GM12878 (cell line): ENCODE data around the gene ACTL6B. TPM values are rescaled to one million over a fixed set of nuclear protein-coding genes. Genes with fewer than 3 reads are reported as not detected.
A peak's percentile ranks its signal among the peaks of the same experiment; 100 is the strongest.

ENCODE experiments used
- ATAC-seq: fragments of 200-7000 bp; cut with Tn5 transposase; 3 replicates; pipeline ENCODE4 v1.9.1; 2020; ENCODE audit warnings: mild to moderate bottlenecking, moderate library complexity
- BruUV-seq: library from RNA; stranded (reverse); fragments of 400-500 nt; replicated peaks from 2 replicates; lab custom pipeline; 2021; lab: Mats Ljungman, UMichigan
- CTCF ChIA-PET: fragments of 300-600 bp; sonication (Branson Sonifier 250); formaldehyde crosslinking; extraction: SDS; loops from one replicate; lab custom pipeline; 2021; ENCODE audit warnings: inconsistent platforms; lab: Yijun Ruan, JAX
- POLR2A ChIA-PET: fragments of 350-600 bp; formaldehyde crosslinking; extraction: SDS; loops from one replicate; lab custom pipeline; 2021; ENCODE audit warnings: inconsistent platforms; lab: Charles Lee
- RAD21 ChIA-PET: fragments of 300-600 bp; sonication (Branson Sonifier 250); formaldehyde crosslinking; loops from one replicate; lab custom pipeline; 2023; ENCODE audit warnings: antibody characterized with exemption; ENCODE audit not compliant: unreplicated experiment; lab: Charles Lee
- SMC1A ChIA-PET: fragments of 300-600 bp; sonication (Branson Sonifier 250); formaldehyde crosslinking; loops from one replicate; lab custom pipeline; 2023; ENCODE audit not compliant: unreplicated experiment, uncharacterized antibody; lab: Charles Lee
- DNase-seq: peaks from one replicate; pipeline ENCODE4 v3.0.0-alpha.2; 2011; ENCODE audit warnings: low read depth, low spot score
- FAIRE-seq: peaks from 3 replicates; lab custom pipeline; 2011; peaks lifted over from hg19 to GRCh38; lab: Jason Lieb, UNC
- H2AFZ ChIP-seq: 2 replicates; pipeline ENCODE4 v1.6.0; 2011; ENCODE audit warnings: low read depth, low read length, control low read depth; ENCODE audit not compliant: control insufficient read depth
- H3K27ac ChIP-seq: 2 replicates; pipeline ENCODE4 v1.5.1; 2011; ENCODE audit warnings: control low read depth; ENCODE audit not compliant: control insufficient read depth, insufficient read depth
- H3K27me3 ChIP-seq, 2 experiments: replicated peaks in 1 of 2; 2 replicates each; pipeline versions ENCODE4 v1.6.0 to v1.6.1; 2011; ENCODE audit warnings: low read length in 1 of 2; ENCODE audit not compliant: control insufficient read depth in 2 of 2, insufficient read depth in 2 of 2
- H3K36me3 ChIP-seq, 2 experiments: 2 replicates each; pipeline ENCODE4 v1.5.1; 2011; ENCODE audit warnings: low read length in 1 of 2; ENCODE audit not compliant: control insufficient read depth in 2 of 2, insufficient read depth in 2 of 2
- H3K4me1 ChIP-seq: 2 replicates; pipeline ENCODE4 v1.6.1; 2011; ENCODE audit warnings: mild to moderate bottlenecking, low read length, moderate library complexity, mixed read lengths; ENCODE audit not compliant: control insufficient read depth, insufficient read depth
- H3K4me2 ChIP-seq: 2 replicates; pipeline ENCODE4 v1.6.0; 2011; ENCODE audit warnings: control low read depth; ENCODE audit not compliant: control insufficient read depth, insufficient read depth
- H3K4me3 ChIP-seq: fragments of 200-600 bp; sonication (generic); 2 replicates; pipeline ENCODE4 v1.5.1; 2016
- H3K79me2 ChIP-seq: 2 replicates; pipeline ENCODE4 v1.6.0; 2011; ENCODE audit warnings: low read length; ENCODE audit not compliant: control insufficient read depth, insufficient read depth
- H3K9ac ChIP-seq: 2 replicates; pipeline ENCODE4 v1.8.0; 2011; ENCODE audit warnings: low read length, control low read depth, mixed read lengths; ENCODE audit not compliant: control insufficient read depth, insufficient read depth
- H3K9me3 ChIP-seq: replicated peaks from 3 replicates; pipeline ENCODE4 v1.5.1; 2011; ENCODE audit warnings: mild to moderate bottlenecking, low read length; ENCODE audit not compliant: control insufficient read depth, insufficient read depth
- H4K20me1 ChIP-seq: 2 replicates; pipeline ENCODE4 v1.6.0; 2011; ENCODE audit not compliant: control insufficient read depth, insufficient read depth
- CHD1 ChIP-seq: IDR thresholded peaks from 2 replicates; pipeline ENCODE4 v1.6.1; 2012; ENCODE audit warnings: low read depth, low read length, improper control_type of control experiment
- DPF2 ChIP-seq: fragments of 450-650 bp; IDR thresholded peaks from 2 replicates; pipeline ENCODE4 v1.6.1; 2017; ENCODE audit warnings: mild to moderate bottlenecking
- ELK1 ChIP-seq: IDR thresholded peaks from 2 replicates; pipeline ENCODE4 v1.6.1; 2012; ENCODE audit warnings: low read depth, low read length, improper control_type of control experiment
- HDAC6 ChIP-seq: fragments of 200-600 bp; sonication (generic); IDR thresholded peaks from one replicate; pipeline ENCODE4 v1.8.0; 2017; ENCODE audit warnings: antibody characterized with exemption; ENCODE audit not compliant: unreplicated experiment
- KAT2A ChIP-seq: conservative IDR thresholded peaks from 2 replicates; pipeline ENCODE4 v1.6.1; 2011; ENCODE audit warnings: low read depth, low read length; ENCODE audit not compliant: control insufficient read depth
- NFIC ChIP-seq: IDR thresholded peaks from 2 replicates; pipeline ENCODE4 v1.6.1; 2012; ENCODE audit warnings: low read depth, mild to moderate bottlenecking, inconsistent platforms, low read length, moderate library complexity
- NRF1 ChIP-seq: conservative IDR thresholded peaks from 2 replicates; pipeline ENCODE4 v1.6.1; 2011; ENCODE audit warnings: mild to moderate bottlenecking, low read depth, low read length, improper control_type of control experiment
- PBX3 ChIP-seq: IDR thresholded peaks from 2 replicates; pipeline ENCODE4 v1.6.1; 2011; ENCODE audit warnings: mild to moderate bottlenecking, low read depth, low read length, moderate library complexity; ENCODE audit not compliant: insufficient replicate concordance
- SPI1 ChIP-seq: IDR thresholded peaks from 2 replicates; pipeline ENCODE4 v1.6.1; 2011; ENCODE audit warnings: low read depth, mild to moderate bottlenecking, low read length, moderate library complexity, borderline replicate concordance; ENCODE audit not compliant: insufficient read depth
- TARDBP ChIP-seq: IDR thresholded peaks from 2 replicates; pipeline ENCODE4 v1.6.1; 2016; ENCODE audit warnings: borderline replicate concordance
- TBL1XR1 ChIP-seq: IDR thresholded peaks from 2 replicates; pipeline ENCODE4 v1.6.1; 2012; ENCODE audit warnings: low read depth, low read length, improper control_type of control experiment
- TCF3 ChIP-seq: IDR thresholded peaks from 2 replicates; pipeline ENCODE4 v1.6.1; 2012; ENCODE audit warnings: low read depth, mild to moderate bottlenecking, low read length, borderline replicate concordance; ENCODE audit not compliant: insufficient read depth
- WGBS: methylation state at CpG from one replicate; pipeline ENCODE4 v1.1.6; 2016; ENCODE audit warnings: low lambda C conversion rate; ENCODE audit not compliant: insufficient replicate concordance, insufficient coverage; ENCODE audit errors: missing lambda C conversion rate; 5-methylcytosine and 5-hydroxymethylcytosine counted together
- in situ Hi-C: fragments of 300-500 bp; cut with MboI; formaldehyde crosslinking; loops from 9 replicates; pipeline ENCODE4 v1.14.3; 2018; ENCODE audit warnings: mixed read lengths
- intact Hi-C: fragments of 100-400 bp; cut with micrococcal nuclease; formaldehyde crosslinking; loops from one replicate; pipeline ENCODE4 v1.14.2; 2022; ENCODE audit not compliant: unreplicated experiment
- polyA plus RNA-seq, 11 experiments: library from polyadenylated mRNA; depleted of rRNA in 4 of 11; unstranded in 6 of 11; stranded (reverse) in 5 of 11; fragments of >200 nt; fragmentation: Nextera tagmentation in 4 of 11; fragmentation: Illumina TruSeq in 1 of 11; extraction: Ambion mirVana in 4 of 11; extraction: Trizol in 1 of 11; gene quantifications; 1 replicate in 1 of 11; 2 replicates in 10 of 11; pipeline versions ENCODE4 v1.2.1 to v1.2.3, GENCODE V29; 2011 to 2016; ENCODE audit warnings: inconsistent platforms in 2 of 11, missing spikeins in 2 of 11, low read depth in 1 of 11
- total RNA-seq, 4 experiments: library from RNA; depleted of rRNA in 3 of 4; stranded (reverse); fragments of >200 nt in 3 of 4; fragmentation: Illumina TruSeq in 1 of 4; extraction: Trizol in 1 of 4; gene quantifications; 2 replicates each; pipeline versions ENCODE4 v1.2.1 to v1.2.3, GENCODE V29; 2013 to 2021
- TF ChIP-seq, protein P1 (sequence below): fragments of 450-650 bp; formaldehyde crosslinking; IDR thresholded peaks from 2 replicates; pipeline ENCODE4 v1.4.0; 2022; ENCODE audit warnings: mild to moderate bottlenecking, moderate library complexity

The ACTL6B gene
- total and polyA plus RNA-seq, 10 of the 15 experiments (the other 5 are each of a cell fraction or from before 2014, with no cell fraction given), result not detected

- intact Hi-C loops, result loop anchor here (5.0 to 10.0 kb wide), 2 partner anchors 84 to 221 kb away; partner anchors contain the start of genes MOSPD3 and TSC22D4
- peak overlapping the region; percentile 57 for H3K27ac ChIP-seq
- no peak for TF ChIP-seq PBX3
- TF ChIP-seq TCF3, result no peak
- no peak for TF ChIP-seq TBL1XR1
- TF ChIP-seq DPF2, result no peak
- no peak for TF ChIP-seq NRF1
- no peak for TF ChIP-seq CHD1
- TF ChIP-seq SPI1, result no peak
- no peak for TF ChIP-seq TARDBP
- TF ChIP-seq KAT2A, result no peak
- TF ChIP-seq ELK1, result no peak
- TF ChIP-seq, protein P1, sequence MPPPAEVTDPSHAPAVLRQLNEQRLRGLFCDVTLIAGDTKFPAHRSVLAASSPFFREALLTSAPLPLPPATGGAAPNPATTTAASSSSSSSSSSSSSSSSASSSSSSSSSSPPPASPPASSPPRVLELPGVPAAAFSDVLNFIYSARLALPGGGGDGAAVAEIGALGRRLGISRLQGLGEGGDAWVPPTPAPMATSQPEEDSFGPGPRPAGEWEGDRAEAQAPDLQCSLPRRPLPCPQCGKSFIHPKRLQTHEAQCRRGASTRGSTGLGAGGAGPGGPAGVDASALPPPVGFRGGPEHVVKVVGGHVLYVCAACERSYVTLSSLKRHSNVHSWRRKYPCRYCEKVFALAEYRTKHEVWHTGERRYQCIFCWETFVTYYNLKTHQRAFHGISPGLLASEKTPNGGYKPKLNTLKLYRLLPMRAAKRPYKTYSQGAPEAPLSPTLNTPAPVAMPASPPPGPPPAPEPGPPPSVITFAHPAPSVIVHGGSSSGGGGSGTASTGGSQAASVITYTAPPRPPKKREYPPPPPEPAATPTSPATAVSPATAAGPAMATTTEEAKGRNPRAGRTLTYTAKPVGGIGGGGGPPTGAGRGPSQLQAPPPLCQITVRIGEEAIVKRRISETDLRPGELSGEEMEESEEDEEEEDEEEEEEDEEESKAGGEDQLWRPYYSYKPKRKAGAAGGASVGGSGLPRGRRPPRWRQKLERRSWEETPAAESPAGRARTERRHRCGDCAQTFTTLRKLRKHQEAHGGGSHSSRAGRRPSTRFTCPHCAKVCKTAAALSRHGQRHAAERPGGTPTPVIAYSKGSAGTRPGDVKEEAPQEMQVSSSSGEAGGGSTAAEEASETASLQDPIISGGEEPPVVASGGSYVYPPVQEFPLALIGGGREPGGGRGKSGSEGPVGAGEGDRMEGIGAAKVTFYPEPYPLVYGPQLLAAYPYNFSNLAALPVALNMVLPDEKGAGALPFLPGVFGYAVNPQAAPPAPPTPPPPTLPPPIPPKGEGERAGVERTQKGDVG (CRISPR knock-in tag), result no peak
- TF ChIP-seq NFIC, result no peak
- TF ChIP-seq HDAC6, result no peak
Measured at GRCh38 chr7:100696123-100696521, 39.9 kb upstream of the ACTL6B start.

More at GRCh38 chr7:100696123-100696521, 39.9 kb upstream of the ACTL6B start:
- DNase-seq (no peak), FAIRE-seq (no peak), ATAC-seq (no peak)
- Histone ChIP-seq H4K20me1 (no peaks in the 10 kb centered on the region), H3K4me1 (peaks cover 27% of the 10 kb centered on the region), H3K79me2 (peaks cover 27% of the 10 kb centered on the region), H3K36me3 (no peaks in the 10 kb centered on the region), H2AFZ (peak overlapping the region; percentile 63; the same call in 1 of the 2 replicates), H3K9ac (no peak overlapping the region), H3K9me3 (no peaks in the 10 kb centered on the region), H3K4me3 (peak overlapping the region; percentile 10; the same call in 1 of the 2 replicates), H3K4me2 (peak overlapping the region; percentile 86), H3K27me3 (no peaks in the 10 kb centered on the region)
- CTCF ChIA-PET, result interaction anchor here (1.3 to 8.6 kb wide), 4 partner anchors 9 to 107 kb away, joined by 3 to 134 read pairs (median 6); partner anchors contain the start of genes MOSPD3 and POP7
- in situ Hi-C loops, result loop anchor here (25.0 kb wide), 1 partner anchor 234 kb away; the partner anchor contains the start of gene SPACDR
- 39% methylated on average over 6 of the region's 6 CpGs for WGBS
- BruUV-seq, result no TSS peak
- SMC1A ChIA-PET, result interaction anchor here (0.5 to 5.0 kb wide), 5 partner anchors 10 to 156 kb away, joined by 3 to 28 read pairs (median 3); partner anchors contain the start of genes MOSPD3, POP7 and SLC12A9
- POLR2A ChIA-PET, result interaction anchor here (1.1 to 2.6 kb wide), 3 partner anchors 9 to 110 kb away, joined by 3 to 29 read pairs (median 3); partner anchors contain the start of genes FBXO24, LRCH4 and POP7
- RAD21 ChIA-PET, result interaction anchor here (1.2 to 5.8 kb wide), 6 partner anchors 9 to 309 kb away, joined by 3 to 56 read pairs (median 4); partner anchors contain the start of genes FBXO24, MOSPD3 and POP7
